NCI-H1436 treated with DMSO at 0.1 percent for 48 hours (cell line): ENCODE data around the gene SETBP1.

Source experiments
- DNase-seq: peaks from one replicate; lab custom pipeline; 2025; lab: John Stamatoyannopoulos, UW

Gene SETBP1

DNA sequence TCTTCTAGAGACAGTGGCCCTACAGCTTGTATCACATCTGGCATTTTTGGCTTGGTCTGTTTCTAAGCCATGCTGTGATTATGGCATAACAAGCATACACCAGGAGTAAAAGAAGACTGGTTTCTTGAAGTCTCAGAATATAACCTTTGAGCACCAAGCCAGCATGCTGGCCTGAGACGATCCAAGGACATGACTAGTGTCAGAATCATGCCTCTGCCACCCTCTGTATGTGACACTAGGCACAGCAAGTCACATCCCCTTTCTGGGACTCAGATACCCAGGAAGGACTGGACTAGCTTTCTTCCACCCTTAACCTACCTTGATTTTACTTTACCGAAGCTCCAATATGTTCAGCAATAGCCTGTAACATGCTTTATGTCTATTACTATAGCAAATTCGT is 345.5 kb downstream of the SETBP1 start:
- no peak for DNase-seq

DNA sequence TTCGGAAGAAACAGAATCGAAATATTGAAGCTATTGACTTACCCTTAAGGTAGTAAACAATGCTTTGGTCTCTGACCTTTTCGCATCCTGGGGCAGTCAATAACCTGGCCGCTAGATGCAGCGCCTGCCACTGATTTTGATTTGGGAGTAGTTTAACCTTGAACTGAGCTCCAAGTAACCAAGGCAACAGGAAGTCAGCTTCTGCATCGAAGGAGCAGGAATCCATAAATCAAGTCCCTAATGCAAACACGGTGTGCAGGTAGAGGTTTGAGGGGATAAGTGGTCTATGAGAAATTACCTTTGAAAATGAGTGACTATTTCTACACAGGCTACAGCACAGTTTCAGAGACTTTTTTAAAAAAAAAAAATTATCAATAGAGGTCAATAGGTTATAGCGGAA is 353.5 kb downstream of the SETBP1 start:
- no peak for DNase-seq

- DNase-seq, result no peak
These were observed 356.9 kb downstream of the SETBP1 start for GRCh38 chr18:45037618-45038017.

DNA sequence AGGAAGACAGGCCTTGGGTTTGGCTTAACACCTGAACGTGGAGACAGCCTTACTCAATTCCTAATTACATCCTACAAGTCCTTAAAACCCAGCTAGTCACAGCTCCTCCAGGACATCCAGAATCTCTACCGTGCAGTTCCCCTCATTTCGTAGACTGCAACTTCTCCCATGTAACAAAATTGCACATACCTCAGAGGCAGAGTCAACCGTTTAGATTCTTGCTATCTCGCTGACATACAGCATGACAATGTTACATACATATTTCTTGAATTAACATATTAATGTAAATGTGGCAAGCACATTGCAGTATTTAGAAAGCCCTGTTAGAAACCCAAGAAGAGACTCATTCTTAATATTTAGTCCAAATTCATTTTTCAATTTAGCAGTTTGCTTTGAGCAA is 358.7 kb downstream of the SETBP1 start:
- DNase-seq, result no peak

GRCh38 chr18:45040879-45041278 is 360.2 kb downstream of the SETBP1 start:
- DNase-seq, result no peak

- DNase-seq, result no peak
These were observed 364.1 kb downstream of the SETBP1 start for GRCh38 chr18:45044787-45045186.

DNA sequence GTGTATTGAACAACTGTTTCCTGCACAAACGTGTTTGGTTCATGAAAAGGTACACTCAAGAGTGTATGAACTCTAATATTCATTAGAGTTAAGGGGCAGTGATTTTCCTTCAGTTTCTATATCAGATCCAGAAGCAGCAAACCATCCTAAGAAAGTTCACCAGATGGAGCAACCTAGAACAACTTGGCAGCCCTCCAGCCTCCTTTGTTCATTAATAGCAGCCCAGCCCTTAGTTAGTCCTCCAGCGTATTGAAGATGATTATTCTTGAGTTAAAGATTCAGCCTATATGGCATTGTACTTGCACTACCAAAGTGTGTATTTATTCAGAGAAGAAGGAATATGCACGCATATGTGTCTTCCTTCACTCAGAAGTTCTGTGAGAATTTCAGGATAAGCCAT is 365.5 kb downstream of the SETBP1 start:
- no peak for DNase-seq

- DNase-seq, result no peak
These were observed 366.3 kb downstream of the SETBP1 start for GRCh38 chr18:45046961-45047360.

- DNase-seq, result no peak
These were observed 369.1 kb downstream of the SETBP1 start for GRCh38 chr18:45049578-45050319.

- DNase-seq, result no peak
These were observed 370.3 kb downstream of the SETBP1 start for GRCh38 chr18:45050712-45051601.

GRCh38 chr18:45054636-45055035 is 373.9 kb downstream of the SETBP1 start:
- DNase-seq, result no peak

GRCh38 chr18:45055811-45056210 is 375.1 kb downstream of the SETBP1 start:
- no peak for DNase-seq

- DNase-seq, result no peak
These were observed 376.2 kb downstream of the SETBP1 start for GRCh38 chr18:45056926-45057325.

DNA sequence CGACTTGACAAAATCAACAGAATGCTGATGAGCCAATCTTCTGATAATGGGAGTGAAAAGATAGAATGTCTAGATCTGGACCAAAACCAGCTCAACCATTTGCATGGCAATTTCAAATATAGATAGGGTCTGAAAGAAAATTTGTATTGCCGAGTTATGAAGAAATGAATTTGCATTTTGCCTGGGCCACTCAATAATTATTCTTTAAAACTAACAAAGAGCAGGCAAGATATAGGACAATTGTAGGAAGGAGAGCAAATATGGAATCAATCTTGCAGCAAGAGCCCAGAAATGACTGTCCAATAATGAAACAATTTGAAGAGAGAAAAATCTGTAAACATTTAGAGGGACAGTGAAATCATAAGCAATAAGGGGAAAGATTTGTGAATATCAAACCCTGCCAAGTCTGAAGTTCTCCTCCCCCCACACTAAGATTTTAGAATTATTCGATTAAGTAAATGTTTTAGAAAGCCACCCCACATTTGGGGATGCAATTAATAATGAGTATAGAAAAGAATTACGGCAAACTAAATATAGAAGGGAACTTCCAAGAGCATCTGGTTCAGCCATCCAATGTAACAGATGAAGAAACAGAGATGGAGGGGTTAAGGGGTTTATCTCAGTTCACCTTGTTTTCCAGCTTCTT is 377.4 kb downstream of the SETBP1 start:
- no peak for DNase-seq

GRCh38 chr18:45059695-45060094 is 379.0 kb downstream of the SETBP1 start:
- DNase-seq, result no peak

GRCh38 chr18:45060102-45060501 is 379.4 kb downstream of the SETBP1 start:
- no peak for DNase-seq

GRCh38 chr18:45061359-45061758 is 380.7 kb downstream of the SETBP1 start:
- no peak for DNase-seq

GRCh38 chr18:45063246-45064038 is 382.8 kb downstream of the SETBP1 start:
- DNase-seq, result no peak

DNA sequence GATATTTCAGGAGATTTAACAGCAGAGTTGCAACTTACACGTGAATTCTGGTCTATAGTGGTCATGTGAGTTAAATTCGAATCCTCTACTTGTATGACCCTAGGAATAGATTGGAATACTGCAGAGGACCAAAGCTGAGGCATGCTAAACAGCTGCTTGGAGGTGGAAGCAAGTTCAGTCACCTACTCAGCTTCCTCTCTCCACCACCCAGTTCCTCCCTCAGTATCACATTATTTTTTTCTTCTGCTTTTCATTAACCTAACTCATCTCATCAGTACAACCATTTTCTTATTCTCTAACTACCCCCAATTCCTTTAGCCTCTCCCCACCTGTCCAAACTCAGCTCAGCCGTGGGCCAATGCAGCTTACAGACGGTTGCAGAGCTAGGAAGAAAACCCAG is 385.5 kb downstream of the SETBP1 start:
- DNase-seq, result no peak

DNA sequence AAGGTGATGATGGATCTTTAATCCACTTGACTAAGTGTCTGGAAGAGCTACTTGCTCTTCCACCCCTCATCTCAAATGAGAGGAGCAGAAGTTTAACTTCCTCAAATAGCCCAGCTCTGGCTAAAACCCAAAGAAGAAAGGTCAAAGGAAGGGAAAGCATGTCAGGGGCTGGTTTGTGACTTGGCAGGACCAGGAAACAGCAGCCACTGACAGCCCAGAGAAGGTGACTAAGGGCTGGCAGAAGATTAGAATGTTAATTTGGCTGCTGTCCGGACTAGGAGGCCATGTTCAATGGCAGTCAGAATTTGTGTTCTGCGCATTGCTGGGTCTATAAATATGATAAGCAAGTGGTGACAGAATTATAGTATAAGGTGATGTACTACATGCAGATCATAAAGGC is 386.2 kb downstream of the SETBP1 start:
- DNase-seq, result no peak

DNA sequence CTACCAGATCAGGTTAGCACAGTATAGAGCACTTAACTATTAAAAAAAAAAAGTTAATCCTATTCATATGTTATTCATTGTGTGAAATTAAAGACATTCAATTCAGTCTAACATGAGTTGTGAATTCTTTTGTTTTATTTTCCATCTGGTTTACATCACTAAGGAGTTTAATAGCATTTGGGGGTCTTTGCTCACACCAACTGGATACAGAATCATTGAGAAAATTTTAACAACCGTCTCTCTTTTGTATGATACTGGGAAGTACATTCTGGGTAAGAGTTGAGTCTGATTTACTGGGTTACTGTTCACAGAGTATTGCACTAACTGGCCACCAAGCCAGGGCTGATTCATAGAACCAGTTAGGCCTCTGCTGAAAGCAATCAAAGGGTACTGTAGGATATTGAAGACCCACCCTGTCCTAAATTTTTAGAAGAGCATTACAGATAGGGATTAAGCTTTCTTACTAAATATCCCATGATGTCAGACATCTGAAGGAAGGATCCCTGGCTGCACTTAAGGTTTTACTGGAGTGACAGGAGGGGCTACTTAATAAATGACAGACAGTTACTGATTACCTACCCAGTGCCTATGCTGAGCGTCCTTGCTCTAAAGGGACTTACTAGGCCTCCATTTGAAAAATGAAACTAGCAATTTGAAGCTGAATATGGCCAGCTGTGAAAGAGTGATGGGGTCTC is 387.9 kb downstream of the SETBP1 start:
- DNase-seq, result no peak
